Stimulated activated CD8-positive, alpha-beta memory T cell treated with anti-CD3 and anti-CD28 coated beads, Interleukin-15, amount 100 ng/mL, for 1 hour (primary cell): ENCODE measurements around the gene SPEM2.
"Not testable (repeated sequence)": the region's sequence is repeated elsewhere in the genome, so short reads cannot be mapped to it uniquely, and the experiment has no call there.

Experiments used
- DNase-seq: peaks from one replicate; pipeline ENCODE4 v3.0.0-alpha.2; 2020; ENCODE audit warnings: low read depth

Gene SPEM2

GRCh38 chr17:7442142-7442541 lies 16.7 kb downstream of the SPEM2 start:
- no peak for DNase-seq

- no peak for DNase-seq
These were observed 18.4 kb downstream of the SPEM2 start for GRCh38 chr17:7443499-7444485.

- DNase-seq: no peak
These were observed 19.5 kb downstream of the SPEM2 start, which contains the start of gene CHRNB1 for GRCh38 chr17:7444682-7445618. CHRNB1 (plus strand) TSS chr17:7445061; CDS start chr17:7445128, 67 bp downstream.

GRCh38 chr17:7445619-7445968 lies 20.2 kb downstream of the SPEM2 start:
- no peak for DNase-seq

GRCh38 chr17:7448461-7448860 lies 23.0 kb downstream of the SPEM2 start:
- no peak for DNase-seq

GRCh38 chr17:7459961-7460545 lies 34.6 kb downstream of the SPEM2 start:
- no peak for DNase-seq

GRCh38 chr17:7460850-7461660 lies 35.6 kb downstream of the SPEM2 start:
- DNase-seq: no peak

GRCh38 chr17:7462474-7463371 lies 37.3 kb downstream of the SPEM2 start:
- no peak for DNase-seq

GRCh38 chr17:7463372-7463846 lies 38.0 kb downstream of the SPEM2 start:
- no peak for DNase-seq

- DNase-seq: no peak
These were observed 38.7 kb downstream of the SPEM2 start for GRCh38 chr17:7464081-7464480.

GRCh38 chr17:7465597-7466275 lies 40.3 kb downstream of the SPEM2 start:
- no peak for DNase-seq

- DNase-seq: no peak
These were observed 40.9 kb downstream of the SPEM2 start for GRCh38 chr17:7466318-7466638.

- no peak for DNase-seq
These were observed 41.4 kb downstream of the SPEM2 start for GRCh38 chr17:7466639-7467341.

- DNase-seq: no peak
These were observed 42.1 kb downstream of the SPEM2 start for GRCh38 chr17:7467498-7467897.

GRCh38 chr17:7468290-7468689 lies 42.9 kb downstream of the SPEM2 start:
- DNase-seq: no peak

- no peak for DNase-seq
These were observed 43.5 kb downstream of the SPEM2 start for GRCh38 chr17:7468804-7469389.

GRCh38 chr17:7469843-7470242 lies 44.4 kb downstream of the SPEM2 start:
- not testable (repeated sequence) for DNase-seq

GRCh38 chr17:7470457-7470973 lies 45.1 kb downstream of the SPEM2 start:
- not testable (repeated sequence) for DNase-seq
